ENCODE results near the gene CACNA1C.

Gene CACNA1C

GRCh38 chr12:2338991-2339431 is 286.2 kb downstream of the CACNA1C start:
- Histone ChIP-seq H3K4me2 (ENCODE audit: low read length) (no peak overlapping the region), H3K9me3 (ENCODE audit: control insufficient read depth, insufficient read depth, low read length) (no peaks in the 10 kb centered on the region), H3K4me1 (ENCODE audit: control insufficient read depth, low read length) (no peaks in the 10 kb centered on the region), H4K20me1 (ENCODE audit: control insufficient read depth, insufficient read depth, low read depth, low read length) (no peaks in the 10 kb centered on the region), H3K36me3 (ENCODE audit: control insufficient read depth, low read length) (no peaks in the 10 kb centered on the region), H3K79me2 (ENCODE audit: control insufficient read depth, low read length) (no peaks in the 10 kb centered on the region), H3K4me3 (ENCODE audit: low read length) (no peak overlapping the region), H3K9me2 (replicated peaks; ENCODE audit: control insufficient read depth, low read length) (no peaks in the 10 kb centered on the region), H3K27me3 (ENCODE audit: control insufficient read depth, low read length) (peaks cover 24% of the 10 kb centered on the region), H3K27ac (ENCODE audit: low read depth, low read length) (no peak overlapping the region), H3F3A (ENCODE audit: control insufficient read depth, insufficient read depth) (no peaks in the 10 kb centered on the region)
- TF ChIP-seq EZH2phosphoT487 (IDR thresholded peaks at IDR 0.05; ENCODE audit: borderline replicate concordance, low read length), result no peak
- TF ChIP-seq CTCF (IDR thresholded peaks at IDR 0.05; ENCODE audit: low read depth, low read length, poor library complexity, severe bottlenecking), result no peak

GRCh38 chr12:2341051-2341751 is 288.4 kb downstream of the CACNA1C start:
- Histone ChIP-seq H3K27me3 (ENCODE audit: control insufficient read depth, low read length) (peaks cover 38% of the 10 kb centered on the region), H3K79me2 (ENCODE audit: control insufficient read depth, low read length) (no peaks in the 10 kb centered on the region), H3K4me3 (ENCODE audit: low read length) (no peak overlapping the region), H3F3A (ENCODE audit: control insufficient read depth, insufficient read depth) (no peaks in the 10 kb centered on the region), H3K9me3 (ENCODE audit: control insufficient read depth, insufficient read depth, low read length) (no peaks in the 10 kb centered on the region), H3K4me2 (ENCODE audit: low read length) (no peak overlapping the region), H3K4me1 (ENCODE audit: control insufficient read depth, low read length) (no peaks in the 10 kb centered on the region), H3K9me2 (replicated peaks; ENCODE audit: control insufficient read depth, low read length) (no peaks in the 10 kb centered on the region), H4K20me1 (ENCODE audit: control insufficient read depth, insufficient read depth, low read depth, low read length) (no peaks in the 10 kb centered on the region), H3K27ac (ENCODE audit: low read depth, low read length) (no peak overlapping the region), H3K36me3 (ENCODE audit: control insufficient read depth, low read length) (no peaks in the 10 kb centered on the region)
- TF ChIP-seq EZH2phosphoT487 (IDR thresholded peaks at IDR 0.05; ENCODE audit: borderline replicate concordance, low read length), result no peak
- no peak for TF ChIP-seq CTCF (IDR thresholded peaks at IDR 0.05; ENCODE audit: low read depth, low read length, poor library complexity, severe bottlenecking)

- no peaks in the 10 kb centered on the region for H3K9me3 ChIP-seq (ENCODE audit: control insufficient read depth, insufficient read depth, low read length)
- no peaks in the 10 kb centered on the region for H3K4me1 ChIP-seq (ENCODE audit: control insufficient read depth, low read length)
- no peak overlapping the region for H3K27ac ChIP-seq (ENCODE audit: low read depth, low read length)
- H3K4me2 ChIP-seq (ENCODE audit: low read length), result no peak overlapping the region
- H3K27me3 ChIP-seq (ENCODE audit: control insufficient read depth, low read length), result peaks cover 45% of the 10 kb centered on the region
- H3K9me2 ChIP-seq (replicated peaks; ENCODE audit: control insufficient read depth, low read length), result no peaks in the 10 kb centered on the region
- no peak overlapping the region for H3K4me3 ChIP-seq (ENCODE audit: low read length)
- no peaks in the 10 kb centered on the region for H3K79me2 ChIP-seq (ENCODE audit: control insufficient read depth, low read length)
- H3F3A ChIP-seq (ENCODE audit: control insufficient read depth, insufficient read depth), result no peaks in the 10 kb centered on the region
- no peaks in the 10 kb centered on the region for H4K20me1 ChIP-seq (ENCODE audit: control insufficient read depth, insufficient read depth, low read depth, low read length)
- TF ChIP-seq EZH2phosphoT487 (IDR thresholded peaks at IDR 0.05; ENCODE audit: borderline replicate concordance, low read length), result no peak
- no peak for TF ChIP-seq CTCF (IDR thresholded peaks at IDR 0.05; ENCODE audit: low read depth, low read length, poor library complexity, severe bottlenecking)
- no peaks in the 10 kb centered on the region for H3K36me3 ChIP-seq (ENCODE audit: control insufficient read depth, low read length)
These were observed 289.1 kb downstream of the CACNA1C start for GRCh38 chr12:2341871-2342270.

Data from DOHH2 (cell line).